ENCODE data around the gene NODAL. TPM values are rescaled to one million over a fixed set of nuclear protein-coding genes. Genes with fewer than 3 reads are reported as not detected.
"Not testable (repeated sequence)": the region's sequence is repeated elsewhere in the genome, so short reads cannot be mapped to it uniquely, and the experiment has no call there.

The NODAL gene
- not detected for polyA plus RNA-seq

GRCh38 chr10:70441161-70441894, at the start of gene NODAL:
Gene NODAL, minus strand, starts transcription at chr10:70441681. Its CDS starts 14 bp downstream, at chr10:70441667.
- Mint-ChIP-seq H3K27me3 (peaks cover 42% of the 10 kb centered on the region), H3K36me3 (peaks cover 2% of the 10 kb centered on the region), H3K9me3 (peaks cover 0 to 4% (median 0%) of the 10 kb centered on the region in 3 donors), H3K4me1 (peaks cover 7 to 11% (median 8%) of the 10 kb centered on the region in 3 donors), H3K27ac (no peak within 1 kb of the TSS), H3K4me3 (peak within 1 kb of the TSS in 3 of 4 donors; percentile 49 to 88 (median 87))

GRCh38 chr10:70490142-70490541, 48.7 kb upstream of the NODAL start:
- Mint-ChIP-seq H3K4me1 (peaks cover 47 to 54% (median 49%) of the 10 kb centered on the region in 3 donors), H3K36me3 (no peaks in the 10 kb centered on the region), H3K9me3 (no peaks in the 10 kb centered on the region), H3K27ac (peak overlapping the region; percentile 80 to 95 (median 94)), H3K27me3 (no peaks in the 10 kb centered on the region), H3K4me3 (peak overlapping the region in 3 of 4 donors; percentile 56 to 76 (median 67))

GRCh38 chr10:70487824-70488223, 46.3 kb upstream of the NODAL start:
- H3K27ac Mint-ChIP-seq, result no peak overlapping the region
- no peak overlapping the region for H3K4me3 Mint-ChIP-seq
- H3K9me3 Mint-ChIP-seq, result no peaks in the 10 kb centered on the region
- no peaks in the 10 kb centered on the region for H3K36me3 Mint-ChIP-seq
- no peaks in the 10 kb centered on the region for H3K27me3 Mint-ChIP-seq
- H3K4me1 Mint-ChIP-seq, result peaks cover 26 to 34% (median 26%) of the 10 kb centered on the region in 3 donors

- peaks cover 21 to 29% (median 25%) of the 10 kb centered on the region in 3 donors for H3K4me1 Mint-ChIP-seq
- not testable (repeated sequence) for H3K27me3 Mint-ChIP-seq, H3K4me3 Mint-ChIP-seq, H3K9me3 Mint-ChIP-seq, H3K36me3 Mint-ChIP-seq, H3K27ac Mint-ChIP-seq
These were observed 42.4 kb upstream of the NODAL start for GRCh38 chr10:70483872-70484271.

GRCh38 chr10:70482982-70483760, 41.7 kb upstream of the NODAL start:
- H3K36me3 Mint-ChIP-seq, result no peaks in the 10 kb centered on the region
- peaks cover 21 to 26% (median 23%) of the 10 kb centered on the region in 3 donors for H3K4me1 Mint-ChIP-seq
- H3K9me3 Mint-ChIP-seq, result no peaks in the 10 kb centered on the region
- H3K27ac Mint-ChIP-seq, result peak overlapping the region in 1 of 3 donors; percentile 10
- peaks cover 8% of the 10 kb centered on the region for H3K27me3 Mint-ChIP-seq
- H3K4me3 Mint-ChIP-seq, result peak overlapping the region in 1 of 4 donors; percentile 25

- peak overlapping the region in 1 of 3 donors; percentile 61 for H3K27ac Mint-ChIP-seq
- H3K9me3 Mint-ChIP-seq, result no peaks in the 10 kb centered on the region
- peaks cover 8% of the 10 kb centered on the region for H3K27me3 Mint-ChIP-seq
- H3K4me1 Mint-ChIP-seq, result peaks cover 21 to 34% (median 26%) of the 10 kb centered on the region in 3 donors
- no peak overlapping the region for H3K4me3 Mint-ChIP-seq
- H3K36me3 Mint-ChIP-seq, result no peaks in the 10 kb centered on the region
These were observed 40.5 kb upstream of the NODAL start for GRCh38 chr10:70481831-70482530.

- Mint-ChIP-seq H3K27me3 (peaks cover 8% of the 10 kb centered on the region), H3K36me3 (no peaks in the 10 kb centered on the region), H3K4me3 (peak overlapping the region in 1 of 4 donors; percentile 85), H3K27ac (peak overlapping the region in 2 of 3 donors; percentile 8 to 86), H3K4me1 (peaks cover 21 to 38% (median 26%) of the 10 kb centered on the region in 3 donors), H3K9me3 (no peaks in the 10 kb centered on the region)
These were observed 39.6 kb upstream of the NODAL start for GRCh38 chr10:70481105-70481504.

- Mint-ChIP-seq H3K4me3 (peak overlapping the region; percentile 70 to 94 (median 88)), H3K36me3 (no peaks in the 10 kb centered on the region), H3K27ac (peak overlapping the region; percentile 8 to 86 (median 63)), H3K9me3 (no peaks in the 10 kb centered on the region), H3K4me1 (peaks cover 21 to 39% (median 26%) of the 10 kb centered on the region in 3 donors), H3K27me3 (peaks cover 8% of the 10 kb centered on the region)
These were observed 38.9 kb upstream of the NODAL start for GRCh38 chr10:70480239-70480861.

GRCh38 chr10:70479626-70480238, 38.3 kb upstream of the NODAL start:
- Mint-ChIP-seq H3K4me3 (peak overlapping the region; percentile 70 to 94 (median 88)), H3K27me3 (peaks cover 8% of the 10 kb centered on the region), H3K27ac (peak overlapping the region; percentile 8 to 87 (median 49)), H3K36me3 (no peaks in the 10 kb centered on the region), H3K9me3 (no peaks in the 10 kb centered on the region), H3K4me1 (peaks cover 21 to 39% (median 27%) of the 10 kb centered on the region in 3 donors)

GRCh38 chr10:70479165-70479581, 37.7 kb upstream of the NODAL start:
- Mint-ChIP-seq H3K27ac (peak overlapping the region; percentile 8 to 87 (median 46)), H3K36me3 (no peaks in the 10 kb centered on the region), H3K4me1 (peaks cover 21 to 39% (median 30%) of the 10 kb centered on the region in 3 donors), H3K27me3 (peaks cover 13% of the 10 kb centered on the region), H3K9me3 (no peaks in the 10 kb centered on the region), H3K4me3 (peak overlapping the region; percentile 70 to 94 (median 88))

- Mint-ChIP-seq H3K4me3 (peak within 1 kb of the TSS; percentile 80 to 94 (median 93)), H3K27ac (peak within 1 kb of the TSS; percentile 67 to 96 (median 86)), H3K27me3 (peaks cover 14% of the 10 kb centered on the region), H3K4me1 (peaks cover 21 to 39% (median 30%) of the 10 kb centered on the region in 3 donors), H3K9me3 (no peaks in the 10 kb centered on the region), H3K36me3 (no peaks in the 10 kb centered on the region)
These were observed 37.0 kb upstream of the NODAL start, which contains the start of gene PALD1 for GRCh38 chr10:70478191-70479164. Gene PALD1, plus strand, starts transcription at chr10:70478767. Its CDS starts 47,185 bp downstream, at chr10:70525952.

GRCh38 chr10:70477661-70478162, 36.2 kb upstream of the NODAL start:
- no peaks in the 10 kb centered on the region for H3K9me3 Mint-ChIP-seq
- H3K27ac Mint-ChIP-seq, result peak overlapping the region; percentile 67 to 96 (median 86)
- no peaks in the 10 kb centered on the region for H3K36me3 Mint-ChIP-seq
- peaks cover 19 to 36% (median 30%) of the 10 kb centered on the region in 3 donors for H3K4me1 Mint-ChIP-seq
- peak overlapping the region; percentile 80 to 94 (median 88) for H3K4me3 Mint-ChIP-seq
- H3K27me3 Mint-ChIP-seq, result peaks cover 14% of the 10 kb centered on the region
